Adrenal gland (tissue), 12 donors: Measurements from ENCODE around the gene RPS6KA2. TPM values are rescaled to one million over a fixed set of nuclear protein-coding genes. Genes with fewer than 3 reads are reported as not detected.

ENCODE experiments used
- DNase-seq, 7 donors: peaks; one replicate each; pipeline ENCODE4 v3.0.0-alpha.2; 2019 to 2020
- H3K27ac ChIP-seq, 5 donors: fragments of 200-600 bp; sonication (generic) in 4 of 5; 1 replicate in 3 of 5; 2 replicates in 2 of 5; pipeline versions ENCODE4 v1.5.1 to v1.8.0; 2016 to 2020; ENCODE audit warnings: mild to moderate bottlenecking in 1 of 5
- H3K27me3 ChIP-seq: fragments of 200-600 bp; 2 replicates; pipeline ENCODE4 v1.8.0; 2021
- H3K36me3 ChIP-seq, 2 donors: fragments of 200-600 bp; replicated peaks in 1 of 2; 1 replicate in 1 of 2; 2 replicates in 1 of 2; pipeline versions ENCODE4 v1.5.1 to v1.8.0; 2018 to 2022
- H3K4me1 ChIP-seq, 2 donors: fragments of 200-600 bp; replicated peaks in 1 of 2; 1 replicate in 1 of 2; 2 replicates in 1 of 2; pipeline versions ENCODE4 v1.5.1 to v1.8.0; 2018 to 2021
- H3K4me3 ChIP-seq, 4 donors: fragments of 200-600 bp; sonication (generic) in 3 of 4; one replicate each; pipeline ENCODE4 v1.5.1; 2016 to 2018
- H3K9me3 ChIP-seq, 3 donors: fragments of 200-600 bp; sonication (generic) in 1 of 3; replicated peaks in 1 of 3; 1 replicate in 2 of 3; 2 replicates in 1 of 3; pipeline versions ENCODE4 v1.5.1 to v1.8.0; 2016 to 2021
- POLR2A ChIP-seq, 2 donors: fragments of 450-650 bp; IDR thresholded peaks; one replicate each; pipeline ENCODE4 v1.6.1; 2017; ENCODE audit warnings: antibody characterized with exemption in 2 of 2, mild to moderate bottlenecking in 2 of 2, moderate library complexity in 1 of 2
- WGBS, 4 donors: extraction: QIAGEN DNeasy Blood & Tissue Kit in 2 of 4; methylation state at CpG; one replicate each; pipeline versions ENCODE4 v1.1.5 to v1.1.7; 2013 to 2017; 5-methylcytosine and 5-hydroxymethylcytosine counted together
- intact Hi-C, 2 donors: fragments of 100-400 bp; cut with DNase I; formaldehyde crosslinking; loops; one replicate each; pipeline versions ENCODE4 v1.14.1 to v1.15.0; 2022 to 2023
- polyA plus RNA-seq, 3 donors: library from polyadenylated mRNA; stranded (reverse); fragments of 200-250 nt in 2 of 3; fragments of 350-450 nt in 1 of 3; fragmentation: Illumina TruSeq in 1 of 3; extraction: RNeasy Lipid Tissue Mini Kit (QIAGEN cat#74804) in 1 of 3; gene quantifications; one replicate each; pipeline ENCODE4 v1.2.3, GENCODE V29; 2013 to 2014
- total RNA-seq, 9 donors: library from RNA; depleted of rRNA in 4 of 9; stranded (reverse); fragments of >200 nt in 4 of 9; fragments of 120-200 nt in 1 of 9; fragmentation: NEBNext Ultra II Directional in 1 of 9; extraction: Animal tissue kit (Norgen Biotek cat#: 25700) in 1 of 9; gene quantifications; one replicate each; pipeline versions ENCODE4 v1.1.0 to v1.2.4, GENCODE V29; 2013 to 2023
- TF ChIP-seq, protein P1 (sequence below), 6 experiments: fragments of 450-650 bp in 4 of 6; fragments of 200-600 bp in 2 of 6; sonication (generic) in 1 of 6; IDR thresholded peaks; 1 replicate in 5 of 6; 2 replicates in 1 of 6; pipeline versions ENCODE4 v1.5.1 to v1.8.0; 2016 to 2021; ENCODE audit warnings: antibody characterized with exemption in 6 of 6, mild to moderate bottlenecking in 2 of 6, moderate library complexity in 1 of 6
- donor health status: healthy with polysubstance abuse.
- donor health status: Bipolar disorder and iron deficiency.
- donor health status: DM: yes; HTN: yes; CAD: no.
- donor health status: DM: no; HTN: no; CAD: no.
- donor health status: DM: no; HTN: no; CAD: no.
- donor health status: DM: yes; HTN: yes; CAD: no.

The RPS6KA2 gene
- total and polyA plus RNA-seq, 12 donors = 7.0 to 40.4 (median 26.2) TPM

DNA sequence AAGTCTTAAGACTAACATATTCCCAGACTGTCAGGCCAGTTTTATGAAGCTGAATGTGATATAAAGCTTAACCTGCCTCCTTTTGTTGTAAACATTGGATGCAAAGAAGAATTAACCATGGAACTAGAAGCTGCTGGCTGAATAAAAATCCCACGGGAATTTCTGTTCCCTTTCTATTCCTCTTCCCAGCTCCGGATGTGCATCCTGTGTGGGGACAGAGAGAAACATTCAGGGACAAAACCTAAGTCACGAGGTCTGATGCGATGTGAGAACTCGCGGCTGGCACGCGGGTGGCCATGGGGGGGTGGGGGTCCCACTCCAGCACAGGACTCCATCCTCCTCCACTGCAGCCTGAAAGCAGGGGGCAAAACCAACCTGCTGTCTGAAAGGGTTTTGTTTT, 72.7 kb downstream of the RPS6KA2 start:
- no peaks in the 10 kb centered on the region for H3K27me3 ChIP-seq
- WGBS, 4 donors = 60 to 81% (median 77%) methylated on average over 8 of the region's 8 CpGs
- no peaks in the 10 kb centered on the region for H3K36me3 ChIP-seq
- intact Hi-C loops = no loop called here
- TF ChIP-seq POLR2A (IDR thresholded peaks at IDR 0.05) = no peak
- TF ChIP-seq, protein P1, sequence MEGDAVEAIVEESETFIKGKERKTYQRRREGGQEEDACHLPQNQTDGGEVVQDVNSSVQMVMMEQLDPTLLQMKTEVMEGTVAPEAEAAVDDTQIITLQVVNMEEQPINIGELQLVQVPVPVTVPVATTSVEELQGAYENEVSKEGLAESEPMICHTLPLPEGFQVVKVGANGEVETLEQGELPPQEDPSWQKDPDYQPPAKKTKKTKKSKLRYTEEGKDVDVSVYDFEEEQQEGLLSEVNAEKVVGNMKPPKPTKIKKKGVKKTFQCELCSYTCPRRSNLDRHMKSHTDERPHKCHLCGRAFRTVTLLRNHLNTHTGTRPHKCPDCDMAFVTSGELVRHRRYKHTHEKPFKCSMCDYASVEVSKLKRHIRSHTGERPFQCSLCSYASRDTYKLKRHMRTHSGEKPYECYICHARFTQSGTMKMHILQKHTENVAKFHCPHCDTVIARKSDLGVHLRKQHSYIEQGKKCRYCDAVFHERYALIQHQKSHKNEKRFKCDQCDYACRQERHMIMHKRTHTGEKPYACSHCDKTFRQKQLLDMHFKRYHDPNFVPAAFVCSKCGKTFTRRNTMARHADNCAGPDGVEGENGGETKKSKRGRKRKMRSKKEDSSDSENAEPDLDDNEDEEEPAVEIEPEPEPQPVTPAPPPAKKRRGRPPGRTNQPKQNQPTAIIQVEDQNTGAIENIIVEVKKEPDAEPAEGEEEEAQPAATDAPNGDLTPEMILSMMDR (IDR thresholded peaks at IDR 0.05) = no peak
- H3K9me3 ChIP-seq = no peaks in the 10 kb centered on the region
- DNase-seq = peak in 1 of 7 donors; percentile 51
- no peak overlapping the region for H3K4me3 ChIP-seq
- H3K27ac ChIP-seq = peak overlapping the region in 1 of 5 donors; percentile 68
- H3K4me1 ChIP-seq = peaks cover 5 to 6% of the 10 kb centered on the region in 2 donors

DNA sequence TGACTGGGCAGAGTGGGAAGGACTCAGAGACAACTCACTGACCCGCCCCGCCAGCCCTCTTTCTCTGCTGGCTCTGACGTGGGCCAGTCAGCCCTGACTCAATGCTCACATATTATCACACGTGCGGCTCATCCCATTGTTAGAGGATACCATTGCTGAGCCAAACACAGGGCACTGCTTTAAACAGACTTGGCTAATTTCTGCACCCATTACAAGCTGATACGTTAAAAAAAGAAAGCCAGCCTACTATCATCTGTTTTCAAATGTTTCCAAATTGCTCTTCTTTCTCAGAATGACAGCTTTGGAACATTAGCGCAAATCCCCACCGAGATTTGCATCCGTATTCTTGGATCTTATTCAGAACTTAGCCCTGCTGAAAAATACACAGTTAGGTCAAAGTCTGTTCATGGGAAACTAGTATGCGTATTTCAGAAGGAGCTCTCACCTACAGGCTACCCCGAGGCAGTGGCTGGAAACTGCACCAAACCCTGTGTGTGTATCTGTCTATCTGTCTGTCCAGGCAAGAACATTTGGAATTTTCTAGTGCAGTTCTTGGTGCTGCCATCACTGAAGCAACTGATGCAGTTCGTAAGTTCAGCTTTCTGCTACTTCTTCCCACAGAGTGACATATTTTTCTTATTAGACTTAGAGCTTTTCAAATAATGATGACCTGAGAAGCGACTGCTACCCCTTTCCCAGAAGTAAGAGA, 73.3 kb downstream of the RPS6KA2 start:
- DNase-seq = peak in 2 of 7 donors; percentile 14 to 57
- no peak overlapping the region for H3K4me3 ChIP-seq
- TF ChIP-seq, protein P1 (IDR thresholded peaks at IDR 0.05) = no peak
- TF ChIP-seq POLR2A (IDR thresholded peaks at IDR 0.05) = no peak
- H3K36me3 ChIP-seq = no peaks in the 10 kb centered on the region
- H3K9me3 ChIP-seq = no peaks in the 10 kb centered on the region
- WGBS, 4 donors = 77 to 83% (median 81%) methylated on average over 13 of the region's 13 CpGs
- intact Hi-C loops = no loop called here
- no peaks in the 10 kb centered on the region for H3K27me3 ChIP-seq
- peak overlapping the region in 1 of 5 donors; percentile 68 for H3K27ac ChIP-seq
- H3K4me1 ChIP-seq = peaks cover 5 to 6% of the 10 kb centered on the region in 2 donors

DNA sequence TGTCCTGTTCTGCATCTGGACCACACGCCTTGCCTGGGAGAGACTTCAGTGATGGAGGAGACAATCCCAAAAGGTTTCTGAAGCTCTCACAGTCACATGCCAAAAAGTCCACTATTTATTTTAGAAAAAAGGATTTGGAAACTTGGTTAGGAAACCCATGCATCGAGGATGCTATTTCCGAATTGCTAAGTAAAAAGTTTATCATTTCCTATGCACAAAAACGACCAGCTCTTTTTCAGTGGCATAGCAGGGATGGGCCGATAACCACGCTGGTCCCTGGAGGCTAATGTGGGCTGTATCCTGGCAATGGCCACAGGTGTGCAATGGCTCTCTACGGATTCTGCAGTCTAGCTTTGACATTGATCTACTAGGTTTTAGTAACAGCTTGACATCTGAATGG, 74.5 kb downstream of the RPS6KA2 start:
- WGBS, 4 donors = 86 to 90% (median 89%) methylated on average over 7 of the region's 7 CpGs
- Histone ChIP-seq H3K27ac (no peak overlapping the region), H3K9me3 (no peaks in the 10 kb centered on the region), H3K36me3 (no peaks in the 10 kb centered on the region), H3K27me3 (no peaks in the 10 kb centered on the region), H3K4me3 (no peak overlapping the region), H3K4me1 (peaks cover 5 to 6% of the 10 kb centered on the region in 2 donors)
- no peak for TF ChIP-seq POLR2A (IDR thresholded peaks at IDR 0.05)
- TF ChIP-seq, protein P1 (IDR thresholded peaks at IDR 0.05) = no peak
- no peak for DNase-seq
- intact Hi-C loops = no loop called here

DNA sequence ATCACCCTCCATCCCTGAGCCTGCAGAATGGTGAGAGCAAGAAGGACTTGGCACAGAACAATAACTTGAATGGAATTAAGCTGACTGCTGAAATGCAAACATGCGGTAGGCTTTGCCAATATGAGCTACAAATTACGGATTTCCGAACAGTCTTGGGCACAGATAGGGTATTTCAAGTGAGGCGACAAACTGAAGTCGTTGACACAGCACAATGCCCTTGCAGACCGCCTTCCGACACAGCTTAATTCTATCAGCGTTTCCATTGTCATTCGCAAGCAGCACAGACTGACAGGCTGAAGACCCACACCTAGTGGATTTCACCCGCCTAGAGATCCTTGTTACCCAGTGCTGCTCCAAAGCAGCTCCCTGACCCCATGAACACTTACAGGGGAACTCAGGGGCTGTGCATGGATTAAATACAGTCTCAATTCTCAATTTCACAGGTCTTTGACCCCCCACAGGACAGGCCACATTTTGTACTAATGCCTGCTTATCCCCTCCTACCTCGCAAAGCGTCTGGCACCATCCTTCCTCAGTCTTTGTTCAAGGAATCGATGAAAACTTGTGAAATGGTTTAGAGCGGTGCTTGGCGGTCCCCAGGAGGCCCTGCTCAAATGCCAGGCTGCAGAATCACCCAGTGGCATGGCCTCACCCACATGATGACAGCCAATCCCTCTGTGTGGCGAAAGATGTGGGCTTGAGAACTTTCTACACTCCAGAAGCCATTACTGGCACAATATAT, 75.1 kb downstream of the RPS6KA2 start:
- Histone ChIP-seq H3K36me3 (no peaks in the 10 kb centered on the region), H3K4me1 (peaks cover 5 to 6% of the 10 kb centered on the region in 2 donors), H3K27me3 (no peaks in the 10 kb centered on the region), H3K4me3 (no peak overlapping the region), H3K9me3 (no peaks in the 10 kb centered on the region), H3K27ac (no peak overlapping the region)
- TF ChIP-seq, protein P1 (IDR thresholded peaks at IDR 0.05) = no peak
- TF ChIP-seq POLR2A (IDR thresholded peaks at IDR 0.05) = no peak
- DNase-seq = no peak
- WGBS, 4 donors = 88 to 90% (median 89%) methylated on average over 14 to 16 of the region's 16 CpGs
- intact Hi-C loops = no loop called here
